Gastroesophageal sphincter (tissue), 4 donors: Measurements from ENCODE around the gene PCSK2. TPM values are rescaled to one million over a fixed set of nuclear protein-coding genes. Genes with fewer than 3 reads are reported as not detected.

ENCODE experiments used
- ATAC-seq: fragments of 150-250 bp; one replicate; pipeline ENCODE4 v1.9.1; 2016; ENCODE audit warnings: mild to moderate bottlenecking, moderate library complexity
- H3K27ac ChIP-seq, 4 donors: fragments of 200-600 bp; sonication (generic) in 3 of 4; 1 replicate in 3 of 4; 2 replicates in 1 of 4; pipeline ENCODE4 v1.5.1; 2016 to 2019
- H3K27me3 ChIP-seq: fragments of 200-600 bp; sonication (generic); one replicate; pipeline ENCODE4 v1.5.1; 2019
- H3K36me3 ChIP-seq, 2 donors: fragments of 200-600 bp; sonication (generic); one replicate each; pipeline ENCODE4 v1.5.1; 2019; ENCODE audit warnings: control low read depth in 1 of 2
- H3K4me1 ChIP-seq, 3 donors: fragments of 200-600 bp; sonication (generic); 1 replicate in 2 of 3; 2 replicates in 1 of 3; pipeline ENCODE4 v1.5.1; 2016 to 2019; ENCODE audit warnings: control low read depth in 2 of 3
- H3K4me3 ChIP-seq, 2 donors: fragments of 200-600 bp; sonication (generic); one replicate each; pipeline ENCODE4 v1.5.1; 2019; ENCODE audit warnings: mild to moderate bottlenecking in 1 of 2, moderate library complexity in 1 of 2
- H3K9me3 ChIP-seq, 3 donors: fragments of 200-600 bp; sonication (generic); one replicate each; pipeline ENCODE4 v1.5.1; 2017 to 2019; ENCODE audit warnings: control low read depth in 2 of 3
- EP300 ChIP-seq: sonication (generic); formaldehyde crosslinking; IDR thresholded peaks from one replicate; pipeline ENCODE4 v1.6.1; 2017; ENCODE audit warnings: antibody characterized with exemption, mild to moderate bottlenecking
- POLR2A ChIP-seq, 2 donors: fragments of 450-650 bp; IDR thresholded peaks; one replicate each; pipeline ENCODE4 v1.6.1; 2017; ENCODE audit warnings: antibody characterized with exemption in 2 of 2, mild to moderate bottlenecking in 2 of 2, moderate library complexity in 1 of 2
- POLR2AphosphoS5 ChIP-seq: sonication (generic); formaldehyde crosslinking; IDR thresholded peaks from one replicate; pipeline ENCODE4 v1.6.1; 2017; ENCODE audit warnings: antibody characterized with exemption
- WGBS, 2 donors: methylation state at CpG; one replicate each; pipeline ENCODE4 v1.1.5; 2018; ENCODE audit warnings: low coverage in 1 of 2; 5-methylcytosine and 5-hydroxymethylcytosine counted together
- total RNA-seq, 4 donors: library from RNA; depleted of rRNA; stranded (reverse); fragments of >200 nt; gene quantifications; one replicate each; pipeline ENCODE4 v1.1.0, GENCODE V29; 2016
- TF ChIP-seq, protein P1 (sequence below), 4 experiments: fragments of 200-600 bp in 2 of 4; fragments of 450-650 bp in 2 of 4; sonication (generic) in 1 of 4; IDR thresholded peaks; one replicate each; pipeline ENCODE4 v1.5.1; 2017 to 2019; ENCODE audit warnings: antibody characterized with exemption in 4 of 4, mild to moderate bottlenecking in 2 of 4, moderate library complexity in 2 of 4

PCSK2 gene
- total RNA-seq, 4 donors from 2014 or later, result 1.6 to 8.5 (median 4.5) TPM

DNA sequence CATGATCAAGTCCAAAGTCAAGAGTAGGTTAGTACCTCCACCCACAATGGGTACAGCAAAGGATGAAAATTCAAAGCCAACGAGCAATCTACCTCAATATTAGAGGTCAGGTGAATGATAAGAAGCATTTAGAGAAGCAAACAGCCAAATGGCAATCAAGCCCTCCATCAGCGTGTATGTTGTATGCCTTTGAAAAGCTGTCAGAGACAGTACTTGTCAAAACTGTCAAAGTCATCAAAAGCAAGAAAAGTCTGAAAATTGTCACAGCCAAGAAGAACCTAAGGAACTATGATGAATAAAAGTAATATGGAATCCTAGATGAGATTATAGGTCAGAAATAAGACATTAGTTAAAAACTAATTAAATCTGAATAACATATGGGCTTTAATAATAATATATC is 99.3 kb downstream of the PCSK2 start:
- H3K27me3 ChIP-seq, result peaks cover 28% of the 10 kb centered on the region
- no peaks in the 10 kb centered on the region for H3K4me1 ChIP-seq
- H3K4me3 ChIP-seq, result no peak overlapping the region
- no peak for TF ChIP-seq POLR2A (IDR thresholded peaks at IDR 0.05)
- TF ChIP-seq EP300, result no peak
- no peak for TF ChIP-seq POLR2AphosphoS5
- TF ChIP-seq, protein P1, sequence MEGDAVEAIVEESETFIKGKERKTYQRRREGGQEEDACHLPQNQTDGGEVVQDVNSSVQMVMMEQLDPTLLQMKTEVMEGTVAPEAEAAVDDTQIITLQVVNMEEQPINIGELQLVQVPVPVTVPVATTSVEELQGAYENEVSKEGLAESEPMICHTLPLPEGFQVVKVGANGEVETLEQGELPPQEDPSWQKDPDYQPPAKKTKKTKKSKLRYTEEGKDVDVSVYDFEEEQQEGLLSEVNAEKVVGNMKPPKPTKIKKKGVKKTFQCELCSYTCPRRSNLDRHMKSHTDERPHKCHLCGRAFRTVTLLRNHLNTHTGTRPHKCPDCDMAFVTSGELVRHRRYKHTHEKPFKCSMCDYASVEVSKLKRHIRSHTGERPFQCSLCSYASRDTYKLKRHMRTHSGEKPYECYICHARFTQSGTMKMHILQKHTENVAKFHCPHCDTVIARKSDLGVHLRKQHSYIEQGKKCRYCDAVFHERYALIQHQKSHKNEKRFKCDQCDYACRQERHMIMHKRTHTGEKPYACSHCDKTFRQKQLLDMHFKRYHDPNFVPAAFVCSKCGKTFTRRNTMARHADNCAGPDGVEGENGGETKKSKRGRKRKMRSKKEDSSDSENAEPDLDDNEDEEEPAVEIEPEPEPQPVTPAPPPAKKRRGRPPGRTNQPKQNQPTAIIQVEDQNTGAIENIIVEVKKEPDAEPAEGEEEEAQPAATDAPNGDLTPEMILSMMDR (IDR thresholded peaks at IDR 0.05), result no peak
- H3K27ac ChIP-seq, result no peak overlapping the region
- no peaks in the 10 kb centered on the region for H3K36me3 ChIP-seq
- no peaks in the 10 kb centered on the region for H3K9me3 ChIP-seq
- 80% methylated on average over 2 of the region's 2 CpGs; no CpG with 5 or more reads in 1 of the 2 donors for WGBS, 2 donors
- no peak for ATAC-seq

DNA sequence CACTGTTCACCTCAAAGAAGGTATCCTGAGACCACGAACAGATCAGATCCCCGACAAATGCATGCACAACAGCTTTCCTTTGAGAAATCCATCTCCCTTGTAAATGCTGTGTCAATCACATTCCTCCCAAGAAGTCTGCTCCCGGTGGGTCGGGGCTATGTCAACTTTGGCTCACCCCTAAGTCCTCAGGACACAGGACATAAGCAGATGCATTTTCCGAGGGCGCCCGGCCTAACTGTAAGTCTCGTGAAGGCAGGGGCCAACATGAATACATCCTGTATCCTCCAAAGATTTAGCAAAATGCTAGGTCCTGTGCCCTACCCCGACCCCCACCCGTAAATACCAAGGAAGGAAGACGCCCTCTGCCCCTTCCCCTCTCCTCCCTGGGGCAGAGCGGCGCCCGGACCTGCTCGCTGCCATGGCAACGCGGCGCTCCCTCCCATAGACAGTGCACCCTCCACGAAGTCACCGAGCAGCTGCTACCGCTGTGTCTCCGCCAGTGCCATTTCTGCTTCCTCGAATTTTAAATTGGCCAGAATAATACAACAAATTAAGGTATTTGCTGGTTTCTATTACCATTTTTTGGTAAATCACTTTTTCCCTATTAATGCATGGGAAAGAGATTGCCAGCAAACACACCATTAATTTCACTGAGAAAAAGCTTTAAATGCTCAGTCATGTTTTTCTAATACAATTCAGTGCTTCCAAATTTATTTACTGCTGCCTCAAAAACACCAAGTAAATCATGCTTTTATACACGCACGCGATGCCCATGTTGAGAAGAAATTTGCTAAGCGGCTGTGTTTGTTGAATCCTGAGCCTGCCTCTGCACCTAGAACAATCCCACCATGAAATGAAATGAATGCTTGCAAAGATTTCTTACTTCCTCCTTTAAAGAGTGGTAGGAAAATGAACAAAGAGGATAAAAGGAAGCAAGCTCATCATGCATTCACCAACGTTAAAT is 100.6 kb downstream of the PCSK2 start:
- Histone ChIP-seq H3K9me3 (no peaks in the 10 kb centered on the region), H3K27me3 (peaks cover 28% of the 10 kb centered on the region), H3K4me1 (no peaks in the 10 kb centered on the region), H3K36me3 (no peaks in the 10 kb centered on the region), H3K27ac (no peak overlapping the region), H3K4me3 (no peak overlapping the region)
- no peak for ATAC-seq
- TF ChIP-seq, protein P1 (IDR thresholded peaks at IDR 0.05), result no peak
- TF ChIP-seq POLR2A (IDR thresholded peaks at IDR 0.05) (no peak), POLR2AphosphoS5 (no peak), EP300 (no peak)
- 18 to 36% methylated on average over 18 to 21 of the region's 28 CpGs for WGBS, 2 donors

DNA sequence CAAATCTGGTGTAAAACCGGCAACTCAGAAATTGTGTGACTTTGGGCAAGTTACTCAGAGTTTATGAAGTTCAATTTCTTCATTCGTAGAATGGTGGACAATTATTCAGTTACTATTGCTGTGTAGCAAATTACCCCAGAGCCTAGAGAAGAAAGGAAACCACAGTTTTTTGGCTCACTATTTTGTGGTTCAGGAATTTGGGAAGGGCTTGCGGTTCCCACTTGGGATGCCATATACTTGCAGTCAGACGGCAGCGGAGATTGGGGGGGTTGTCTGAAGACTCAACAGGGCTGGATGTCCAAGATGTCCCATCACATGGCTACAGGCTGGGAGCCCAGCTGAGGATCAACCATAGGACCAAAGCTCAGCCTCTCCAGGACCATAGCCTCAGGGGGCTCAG is 108.1 kb downstream of the PCSK2 start:
- no peaks in the 10 kb centered on the region for H3K36me3 ChIP-seq
- H3K27ac ChIP-seq, result no peak overlapping the region
- 67 to 100% methylated on average over 3 of the region's 5 CpGs for WGBS, 2 donors
- ATAC-seq, result no peak
- no peaks in the 10 kb centered on the region for H3K4me1 ChIP-seq
- no peak for TF ChIP-seq POLR2A (IDR thresholded peaks at IDR 0.05)
- TF ChIP-seq, protein P1 (IDR thresholded peaks at IDR 0.05), result no peak
- TF ChIP-seq EP300, result no peak
- no peak for TF ChIP-seq POLR2AphosphoS5
- no peak overlapping the region for H3K4me3 ChIP-seq
- H3K27me3 ChIP-seq, result no peaks in the 10 kb centered on the region
- H3K9me3 ChIP-seq, result no peaks in the 10 kb centered on the region

DNA sequence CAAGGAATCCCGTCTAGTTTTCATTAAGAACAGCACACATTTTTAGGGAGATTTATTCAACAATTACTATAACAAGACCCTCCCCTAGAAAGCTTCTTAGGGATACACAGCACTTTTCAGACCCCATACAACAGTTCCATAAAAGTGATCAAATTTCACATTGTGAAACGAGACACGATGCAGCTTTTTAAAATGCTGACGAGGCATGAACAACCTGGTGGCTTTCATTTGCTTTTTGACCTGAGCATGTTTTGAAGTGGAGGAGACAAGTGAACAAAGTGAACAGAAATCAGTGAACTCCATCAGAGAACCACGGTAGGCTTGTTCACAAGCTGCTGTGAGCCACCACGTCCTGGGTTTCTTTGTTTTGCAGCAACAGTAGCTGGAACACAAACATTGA is 112.2 kb downstream of the PCSK2 start:
- H3K4me3 ChIP-seq, result no peak overlapping the region
- ATAC-seq, result no peak
- no peaks in the 10 kb centered on the region for H3K36me3 ChIP-seq
- WGBS, 2 donors, result 61 to 64% methylated on average over 4 to 6 of the region's 6 CpGs
- TF ChIP-seq EP300, result no peak
- TF ChIP-seq, protein P1 (IDR thresholded peaks at IDR 0.05), result no peak
- TF ChIP-seq POLR2A (IDR thresholded peaks at IDR 0.05), result no peak
- TF ChIP-seq POLR2AphosphoS5, result no peak
- no peak overlapping the region for H3K27ac ChIP-seq
- peaks cover 0 to 8% (median 0%) of the 10 kb centered on the region in 3 donors for H3K9me3 ChIP-seq
- H3K27me3 ChIP-seq, result peaks cover 10% of the 10 kb centered on the region
- H3K4me1 ChIP-seq, result no peaks in the 10 kb centered on the region

DNA sequence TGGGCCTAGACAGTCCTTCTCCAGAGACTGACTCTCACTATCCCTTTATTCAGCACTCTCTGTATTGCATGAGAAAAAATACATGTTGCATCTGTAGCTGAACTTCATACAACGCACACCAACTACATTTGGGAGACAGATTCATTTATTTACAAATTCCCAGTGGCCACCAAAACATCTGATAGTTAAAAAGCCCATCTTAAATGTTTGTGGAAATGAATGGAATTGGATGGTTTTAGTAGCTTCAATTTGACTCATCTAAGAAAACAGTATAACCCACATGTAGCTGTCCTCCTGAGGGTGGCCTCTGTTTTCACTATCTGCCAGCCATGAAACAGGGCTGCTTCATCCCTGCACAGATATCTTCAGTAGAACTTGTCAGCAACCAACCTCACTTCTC is 116.3 kb downstream of the PCSK2 start:
- Histone ChIP-seq H3K27ac (no peak overlapping the region), H3K36me3 (no peaks in the 10 kb centered on the region), H3K4me3 (no peak overlapping the region), H3K4me1 (no peaks in the 10 kb centered on the region), H3K27me3 (peaks cover 28% of the 10 kb centered on the region), H3K9me3 (peaks cover 0 to 8% (median 0%) of the 10 kb centered on the region in 3 donors)
- ATAC-seq, result no peak
- TF ChIP-seq POLR2AphosphoS5, result no peak
- TF ChIP-seq, protein P1 (IDR thresholded peaks at IDR 0.05), result no peak
- TF ChIP-seq EP300, result no peak
- no peak for TF ChIP-seq POLR2A (IDR thresholded peaks at IDR 0.05)
- WGBS, 2 donors, result 75 to 82% methylated on average over 1 of the region's 1 CpG
